ENCODE measurements around the gene AFF1.

GRCh38 chr4:87174672-87175071 is 239.9 kb downstream of the AFF1 start:
- TF ChIP-seq POLR2A (IDR thresholded peaks at IDR 0.05; ENCODE audit: low read depth, low read length) = no peak
- no peak for TF ChIP-seq POLR2AphosphoS5 (IDR thresholded peaks at IDR 0.05; ENCODE audit: low read depth, low read length)
- TF ChIP-seq TAF1 (IDR thresholded peaks at IDR 0.05; ENCODE audit: low read depth, low read length) = no peak
